ENCODE results near the gene CTNNBL1.

DNA sequence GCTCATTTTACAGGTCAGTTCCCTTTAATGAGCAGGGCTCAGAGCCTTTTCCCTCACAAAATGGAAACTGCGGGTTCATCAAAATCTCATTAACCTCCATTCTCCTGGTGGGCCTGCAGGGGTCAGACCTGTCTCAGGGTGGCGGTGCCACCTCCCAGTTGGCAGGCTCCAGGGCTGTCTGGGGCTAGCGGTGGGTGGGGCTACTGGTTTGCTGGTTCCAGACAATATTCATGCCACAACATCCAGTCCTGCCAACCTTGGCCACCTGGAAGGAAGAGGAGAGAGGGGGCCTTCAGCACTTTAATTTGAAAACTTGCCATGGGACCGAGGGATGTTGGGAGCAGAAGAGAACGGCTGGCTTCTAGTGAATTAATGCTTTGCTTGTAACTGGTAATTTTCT, 41.9 kb upstream of the CTNNBL1 start:
- TF ChIP-seq, protein P1, sequence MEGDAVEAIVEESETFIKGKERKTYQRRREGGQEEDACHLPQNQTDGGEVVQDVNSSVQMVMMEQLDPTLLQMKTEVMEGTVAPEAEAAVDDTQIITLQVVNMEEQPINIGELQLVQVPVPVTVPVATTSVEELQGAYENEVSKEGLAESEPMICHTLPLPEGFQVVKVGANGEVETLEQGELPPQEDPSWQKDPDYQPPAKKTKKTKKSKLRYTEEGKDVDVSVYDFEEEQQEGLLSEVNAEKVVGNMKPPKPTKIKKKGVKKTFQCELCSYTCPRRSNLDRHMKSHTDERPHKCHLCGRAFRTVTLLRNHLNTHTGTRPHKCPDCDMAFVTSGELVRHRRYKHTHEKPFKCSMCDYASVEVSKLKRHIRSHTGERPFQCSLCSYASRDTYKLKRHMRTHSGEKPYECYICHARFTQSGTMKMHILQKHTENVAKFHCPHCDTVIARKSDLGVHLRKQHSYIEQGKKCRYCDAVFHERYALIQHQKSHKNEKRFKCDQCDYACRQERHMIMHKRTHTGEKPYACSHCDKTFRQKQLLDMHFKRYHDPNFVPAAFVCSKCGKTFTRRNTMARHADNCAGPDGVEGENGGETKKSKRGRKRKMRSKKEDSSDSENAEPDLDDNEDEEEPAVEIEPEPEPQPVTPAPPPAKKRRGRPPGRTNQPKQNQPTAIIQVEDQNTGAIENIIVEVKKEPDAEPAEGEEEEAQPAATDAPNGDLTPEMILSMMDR (IDR thresholded peaks at IDR 0.05; ENCODE audit: extremely low read depth in 1 of 2, insufficient read depth in 1 of 2, low read depth in 1 of 2, low read length in 2 of 2): peak; percentile 30 to 66
- TF ChIP-seq EZH2 (IDR thresholded peaks at IDR 0.05; ENCODE audit: borderline replicate concordance, low read depth, low read length, severe bottlenecking) (no peak), JUN (IDR thresholded peaks at IDR 0.05; ENCODE audit: borderline replicate concordance, insufficient read depth, insufficient read length, low read depth) (no peak), POLR2AphosphoS5 (IDR thresholded peaks at IDR 0.05; ENCODE audit: insufficient read depth, low read depth, low read length) (no peak), POLR2A (IDR thresholded peaks at IDR 0.05; ENCODE audit: low read depth, low read length) (no peak), FOS (IDR thresholded peaks at IDR 0.05; ENCODE audit: borderline replicate concordance, insufficient read depth, low read length) (no peak), MYC (IDR thresholded peaks at IDR 0.05; ENCODE audit: low read depth, low read length) (no peak), GATA2 (IDR thresholded peaks at IDR 0.05; ENCODE audit: insufficient read depth, insufficient read length, low read depth, low read length) (no peak)
- TF ChIP-seq, protein P2, sequence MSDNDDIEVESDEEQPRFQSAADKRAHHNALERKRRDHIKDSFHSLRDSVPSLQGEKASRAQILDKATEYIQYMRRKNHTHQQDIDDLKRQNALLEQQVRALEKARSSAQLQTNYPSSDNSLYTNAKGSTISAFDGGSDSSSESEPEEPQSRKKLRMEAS (IDR thresholded peaks at IDR 0.05; ENCODE audit: insufficient read depth, insufficient read length): no peak
